Right renal pelvis (tissue), 4 donors: ENCODE results near the gene PRPF6. TPM values are rescaled to one million over a fixed set of nuclear protein-coding genes. Genes with fewer than 3 reads are reported as not detected.

Experiments
- DNase-seq, 4 donors: peaks; one replicate each; pipeline ENCODE4 v3.0.0-alpha.2; 2013; ENCODE audit warnings: low read depth in 4 of 4, low spot score in 3 of 4, missing footprints in 1 of 4
- polyA plus RNA-seq, 4 donors: library from polyadenylated mRNA; unstranded; fragments of 120-200 nt; gene quantifications; one replicate each; pipeline ENCODE4 v1.2.1, GENCODE V29; 2013; ENCODE audit not compliant: insufficient read length in 4 of 4

PRPF6 gene
- polyA plus RNA-seq, 4 donors: 81.8 to 92.3 (median 84.5) TPM

DNA sequence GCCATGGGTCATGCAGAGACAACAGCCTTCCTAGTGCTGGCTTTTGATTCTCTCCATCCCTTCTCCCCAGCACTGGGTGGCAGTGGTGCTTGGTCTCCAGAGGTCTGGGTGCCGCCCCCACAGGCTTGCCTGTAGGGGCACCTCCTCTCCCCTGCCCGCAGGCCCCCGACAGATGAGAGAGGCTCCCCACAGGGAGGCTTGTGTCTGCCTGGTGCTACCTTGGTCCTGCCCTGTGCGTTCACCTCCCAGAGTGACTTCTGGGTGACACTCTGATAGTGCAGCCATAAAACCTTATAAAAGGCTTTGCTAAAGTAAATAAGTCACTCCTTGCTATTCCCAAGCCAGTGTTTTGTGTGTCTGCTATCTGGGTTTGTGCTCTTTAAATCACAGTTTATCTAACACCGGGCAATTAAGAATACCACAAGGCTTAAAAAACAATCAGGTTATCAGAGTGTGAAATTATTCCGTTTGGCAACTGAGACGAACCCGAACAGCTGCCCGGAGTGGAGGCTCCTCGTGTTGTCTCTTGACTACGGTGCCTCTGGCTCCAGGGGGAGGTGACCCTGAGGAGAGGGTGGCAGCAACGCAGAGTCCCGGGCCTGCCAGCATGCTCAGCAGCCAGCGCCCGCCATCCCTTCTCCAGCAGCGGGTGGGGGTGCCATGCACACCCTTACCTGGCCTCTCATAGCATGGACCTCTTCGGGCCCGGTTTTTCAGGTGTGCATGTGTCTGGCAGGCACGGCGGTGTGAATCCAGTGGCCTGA lies 49.6 kb downstream of the PRPF6 start:
- no peak for DNase-seq

DNA sequence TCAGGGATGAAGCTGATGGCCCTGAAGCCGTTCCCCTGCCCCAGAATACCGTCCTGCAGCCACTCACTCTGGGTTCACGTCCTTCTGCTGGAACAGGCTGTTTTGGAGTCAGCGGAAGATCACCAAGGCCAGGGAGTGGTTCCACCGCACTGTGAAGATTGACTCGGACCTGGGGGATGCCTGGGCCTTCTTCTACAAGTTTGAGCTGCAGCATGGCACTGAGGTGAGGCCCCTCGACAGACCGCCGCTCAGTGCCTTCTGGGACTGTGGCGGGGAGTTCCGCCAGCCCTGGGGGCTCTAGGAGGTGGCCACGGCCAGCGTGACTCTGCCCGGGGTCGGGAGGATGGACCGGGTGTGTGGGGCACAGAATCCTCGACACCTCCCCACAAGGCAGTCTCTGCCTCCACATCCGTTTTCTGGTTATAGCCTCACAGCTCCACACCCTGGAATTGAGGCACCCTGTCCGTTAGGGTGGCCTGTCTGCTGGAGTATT lies 50.9 kb downstream of the PRPF6 start:
- no peak for DNase-seq

DNA sequence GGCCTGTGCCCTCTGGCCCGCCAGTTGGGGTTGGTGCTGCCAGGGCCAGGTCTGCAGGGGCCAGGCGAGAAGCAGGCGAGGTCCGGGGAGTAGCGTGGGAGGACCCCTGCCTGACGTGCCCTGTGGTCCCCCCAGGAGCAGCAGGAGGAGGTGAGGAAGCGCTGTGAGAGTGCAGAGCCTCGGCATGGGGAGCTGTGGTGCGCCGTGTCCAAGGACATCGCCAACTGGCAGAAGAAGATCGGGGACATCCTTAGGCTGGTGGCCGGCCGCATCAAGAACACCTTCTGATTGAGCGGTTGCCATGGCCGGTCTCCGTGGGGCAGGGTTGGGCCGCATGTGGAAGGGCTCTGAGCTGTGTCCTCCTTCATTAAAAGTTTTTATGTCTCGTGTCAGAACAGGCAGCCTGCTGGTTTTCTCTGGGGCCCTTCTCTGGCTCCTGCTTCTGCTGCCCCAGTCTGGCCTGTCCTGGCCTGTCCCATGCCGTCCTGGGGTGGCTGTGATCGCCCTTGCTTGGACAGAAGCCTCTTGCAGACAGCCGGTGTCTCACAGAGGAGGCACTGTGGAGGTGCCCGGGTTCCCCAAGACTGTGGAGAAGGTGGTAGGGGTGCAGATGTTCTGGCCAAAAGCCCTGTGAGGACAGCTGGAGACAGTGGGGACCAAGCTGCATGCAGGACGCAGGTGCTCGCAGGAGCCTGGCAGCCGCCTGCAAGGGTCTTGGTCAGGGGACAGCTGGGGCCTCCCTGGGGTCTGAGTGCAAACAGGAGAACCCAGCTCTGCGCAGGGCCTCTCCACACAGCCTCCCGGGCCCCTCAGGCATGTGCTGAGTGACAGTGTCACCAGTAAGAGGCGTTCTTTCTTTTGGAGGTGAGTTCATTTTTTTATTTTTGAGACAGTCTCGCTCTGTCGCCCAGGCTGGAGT lies 52.0 kb downstream of the PRPF6 start:
- DNase-seq: no peak

DNA sequence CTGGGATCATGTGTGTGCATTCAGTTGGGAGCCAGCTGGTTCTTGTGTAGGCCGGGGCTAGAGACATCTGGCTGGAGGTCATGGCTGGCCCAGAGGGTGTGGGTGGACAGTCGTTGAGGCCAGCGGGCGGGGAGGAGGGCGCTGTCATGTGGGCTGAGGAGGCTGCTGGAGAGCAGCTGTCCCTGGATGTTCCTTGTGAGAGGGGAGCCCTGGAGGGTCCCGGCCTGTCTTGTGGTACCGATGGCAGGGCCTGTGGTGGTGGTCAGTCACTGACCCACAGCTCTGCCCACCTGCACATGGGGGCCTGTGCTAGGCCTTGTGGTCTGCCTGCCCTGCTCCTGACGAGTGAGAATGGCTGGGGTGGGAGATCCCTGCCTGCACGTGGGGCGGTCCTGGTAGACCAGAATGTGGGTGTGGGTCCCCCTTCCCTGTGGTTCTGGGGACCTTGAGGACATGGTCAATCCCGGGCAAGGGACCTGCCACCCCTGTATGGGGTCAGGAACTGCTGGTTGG lies 53.1 kb downstream of the PRPF6 start:
- no peak for DNase-seq

DNA sequence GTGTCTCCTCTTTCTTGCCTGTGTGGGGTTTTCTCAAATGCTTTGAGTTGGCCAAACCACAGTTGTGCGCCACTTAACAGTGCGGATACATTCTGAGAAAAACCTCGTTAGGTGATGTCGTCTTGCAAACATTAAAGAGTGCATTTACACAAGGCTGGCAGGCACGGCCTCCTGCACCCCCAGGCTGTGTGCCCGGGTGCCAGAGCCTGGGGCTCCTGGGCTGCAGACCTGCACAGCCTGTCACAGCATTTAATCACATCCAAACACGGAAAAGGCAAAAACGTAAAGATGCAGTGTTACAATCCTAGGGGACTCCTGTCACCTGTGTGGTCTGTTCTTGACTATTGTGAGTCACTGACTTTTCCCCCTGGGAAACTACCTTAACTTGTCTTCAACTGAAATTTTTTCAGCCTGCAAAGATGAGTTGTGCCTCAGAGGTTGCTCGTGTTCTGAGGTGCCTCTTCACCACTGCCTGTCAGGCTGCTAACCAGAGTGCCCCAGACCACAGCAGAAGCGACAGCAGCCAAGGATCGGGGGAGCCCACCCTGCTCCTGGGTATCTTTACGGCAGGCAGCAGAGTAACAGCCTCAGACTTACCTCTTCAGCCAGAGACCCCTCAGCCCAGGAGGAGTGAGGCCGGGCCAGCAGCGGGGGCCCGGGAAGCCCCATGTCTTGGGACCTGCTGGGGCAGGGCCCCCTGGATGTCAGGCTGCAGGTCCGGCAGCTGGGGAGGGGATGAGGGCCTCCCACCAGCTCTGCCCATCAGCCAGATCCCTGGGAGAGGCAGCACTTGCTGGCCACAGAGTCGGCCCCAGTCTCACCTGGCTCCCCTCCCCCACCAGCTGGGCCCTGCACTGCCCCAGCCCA lies 54.4 kb downstream of the PRPF6 start:
- DNase-seq: no peak

DNA sequence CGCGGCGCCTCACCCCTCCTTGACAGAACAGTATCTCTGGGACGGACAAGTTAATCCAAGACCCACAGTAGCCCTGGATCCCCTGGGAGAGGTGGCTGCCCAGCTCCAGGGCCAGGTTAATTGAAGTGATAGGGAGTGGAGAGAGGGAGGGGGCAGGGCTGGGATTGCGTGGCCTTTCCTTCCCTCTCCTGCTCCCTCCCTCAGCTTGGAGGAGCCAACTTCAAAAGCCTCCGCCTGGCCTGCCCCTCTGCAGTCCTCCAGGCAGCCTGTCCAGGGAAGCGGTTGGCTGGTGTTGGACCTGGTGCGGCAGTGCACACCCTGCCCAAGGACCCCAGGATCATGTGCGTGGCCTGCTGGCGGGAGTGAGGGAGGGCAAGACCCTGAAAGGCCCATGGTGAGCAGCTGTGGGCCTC lies 55.0 kb downstream of the PRPF6 start, which contains the start of gene C20orf204:
Gene C20orf204, plus strand, starts transcription at position 250 of the 413 bp plus-strand sequence. Its CDS starts 142 bp downstream, at position 392.
- DNase-seq: no peak

DNA sequence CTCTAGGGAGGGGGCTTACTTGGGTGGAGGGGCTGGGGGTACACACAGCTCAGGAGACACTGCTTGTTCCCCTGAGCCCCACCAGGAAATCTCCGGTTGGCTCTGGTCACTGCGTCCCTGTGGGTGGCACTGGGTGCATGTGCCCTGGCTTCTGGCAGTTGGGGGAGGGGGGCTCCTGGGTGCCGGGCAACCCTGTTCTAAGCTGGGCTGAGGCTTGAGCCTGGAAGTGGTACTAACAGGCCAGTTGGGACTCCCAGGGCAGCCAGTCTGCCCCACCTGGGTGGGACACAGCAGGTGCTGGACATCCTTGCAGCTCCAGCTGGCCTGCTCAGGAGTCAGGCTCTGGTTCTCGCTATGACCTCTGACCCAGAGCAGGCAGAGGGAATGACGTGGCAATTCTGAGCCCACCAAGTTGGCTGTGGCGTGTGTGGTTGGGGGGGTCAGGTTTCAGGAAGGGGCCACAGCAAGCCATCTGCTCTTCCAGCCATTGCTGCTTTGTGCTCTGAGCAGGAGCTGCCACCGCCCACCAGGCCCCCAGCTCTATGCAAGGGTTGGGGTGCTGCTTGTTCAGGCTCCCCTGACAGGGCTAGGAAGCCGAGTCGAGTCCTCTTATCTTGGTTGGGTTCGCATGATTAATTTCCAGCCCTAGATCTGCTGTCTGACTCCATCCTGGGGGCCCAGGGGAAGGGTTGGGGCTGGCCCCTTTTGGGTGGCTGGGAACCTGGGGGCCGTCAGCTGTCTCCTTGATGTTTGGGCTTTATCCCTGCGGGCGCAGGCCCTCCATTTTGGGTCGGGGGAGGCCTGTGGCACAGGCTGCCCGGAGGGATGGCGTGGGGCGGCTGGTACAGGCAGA lies 55.6 kb downstream of the PRPF6 start:
- DNase-seq: no peak

DNA sequence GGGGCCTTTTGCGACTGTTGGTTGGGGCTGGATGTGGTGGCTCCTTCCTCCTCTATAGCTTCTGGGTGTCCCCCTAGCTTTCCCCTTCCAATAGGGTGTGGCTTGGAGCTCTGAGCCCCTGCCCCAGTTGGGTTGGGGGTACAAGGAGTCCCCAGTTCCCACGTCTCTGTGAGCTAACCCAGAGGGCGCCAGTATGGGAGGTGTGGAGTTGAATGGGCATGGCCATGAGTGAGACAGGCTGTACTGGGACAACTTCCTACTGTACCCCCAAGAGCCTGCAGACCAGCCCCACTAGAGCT lies 56.2 kb downstream of the PRPF6 start:
- no peak for DNase-seq

DNA sequence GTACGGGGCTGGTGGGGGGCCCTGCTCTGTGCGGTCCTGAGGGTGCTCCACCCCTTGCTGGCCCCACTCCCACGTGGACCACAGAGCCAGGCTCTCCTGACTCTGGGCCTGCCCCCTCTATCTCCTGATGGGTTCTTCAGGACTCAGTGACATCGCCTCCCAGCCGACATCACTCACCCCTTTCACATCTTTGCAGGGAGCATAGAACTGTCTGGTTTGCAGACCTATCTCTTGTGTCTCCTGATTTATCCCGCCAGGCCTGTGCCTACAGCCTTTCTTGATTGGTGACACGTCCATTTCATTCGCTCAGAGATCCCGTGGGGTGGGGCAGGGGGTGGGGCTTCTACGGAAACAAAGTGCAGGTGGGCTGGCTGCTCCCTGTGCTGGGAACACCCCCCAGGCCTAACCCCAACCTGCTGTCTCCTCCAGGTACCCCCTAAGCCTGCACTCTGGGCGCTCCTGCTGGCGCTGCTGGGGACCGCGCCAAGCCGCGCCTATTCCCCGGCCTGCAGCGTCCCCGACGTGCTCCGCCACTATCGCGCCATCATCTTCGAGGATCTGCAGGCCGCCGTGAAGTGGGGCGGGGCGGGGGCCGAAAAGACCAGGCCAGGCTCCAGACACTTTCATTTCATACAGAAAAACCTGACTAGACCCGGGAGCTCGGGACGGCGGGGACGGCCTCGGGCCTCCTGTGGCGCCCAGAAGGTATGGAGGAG lies 56.7 kb downstream of the PRPF6 start:
- no peak for DNase-seq

DNA sequence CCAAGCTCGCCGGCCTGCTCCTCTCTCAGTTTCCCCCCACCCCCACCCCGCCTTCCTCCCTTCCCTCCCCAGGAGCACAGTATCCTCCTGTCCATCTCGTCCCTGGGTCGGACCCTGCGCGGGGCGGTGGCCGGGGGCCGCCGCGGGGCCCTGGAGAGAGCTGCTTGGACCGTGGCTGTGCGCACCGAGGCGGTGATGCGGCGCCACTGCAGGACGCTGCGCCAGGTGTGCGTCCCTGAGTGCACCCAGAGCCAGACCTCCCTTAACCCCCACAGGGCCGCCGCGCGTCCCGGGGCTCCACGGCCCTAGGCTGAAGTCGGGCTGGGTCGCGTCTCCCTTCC lies 57.3 kb downstream of the PRPF6 start:
- DNase-seq: no peak

DNA sequence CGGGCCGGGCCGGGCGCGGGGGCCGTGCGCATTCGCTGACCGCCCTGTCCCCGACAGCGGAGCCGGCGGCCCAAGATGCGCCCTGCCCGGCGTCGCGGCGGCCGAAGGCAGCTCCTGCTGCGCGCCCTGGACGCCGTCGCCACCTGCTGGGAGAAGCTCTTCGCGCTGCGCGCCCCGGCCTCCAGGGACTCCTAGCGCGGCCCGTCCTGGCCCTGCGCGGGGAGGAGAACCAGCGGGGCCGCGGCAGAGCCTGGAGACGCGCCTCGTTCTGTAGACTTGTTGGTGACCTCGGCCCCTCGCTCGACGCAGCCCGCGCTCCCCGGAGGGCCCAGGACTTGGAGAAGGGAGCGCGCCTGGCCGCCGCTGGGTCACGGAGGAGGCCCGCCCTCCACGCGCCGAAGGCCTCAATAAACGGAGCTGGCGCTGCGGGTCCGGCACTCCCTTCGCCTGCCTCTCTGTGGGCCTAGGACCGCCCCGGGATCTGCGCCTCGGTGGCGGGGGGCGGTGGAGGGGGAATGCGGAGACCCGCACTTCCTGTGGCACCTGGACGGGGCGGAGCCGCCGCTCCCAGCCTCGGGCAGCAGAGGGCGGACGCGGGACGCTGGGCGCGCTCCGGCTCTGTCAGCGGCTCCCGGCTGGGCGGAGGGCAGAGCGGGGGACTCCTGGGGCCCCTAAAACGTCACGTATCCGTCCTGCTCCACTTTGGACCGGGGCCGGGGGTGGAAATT lies 57.8 kb downstream of the PRPF6 start:
- peak in 2 of 4 donors; percentile 55 to 70 for DNase-seq

DNA sequence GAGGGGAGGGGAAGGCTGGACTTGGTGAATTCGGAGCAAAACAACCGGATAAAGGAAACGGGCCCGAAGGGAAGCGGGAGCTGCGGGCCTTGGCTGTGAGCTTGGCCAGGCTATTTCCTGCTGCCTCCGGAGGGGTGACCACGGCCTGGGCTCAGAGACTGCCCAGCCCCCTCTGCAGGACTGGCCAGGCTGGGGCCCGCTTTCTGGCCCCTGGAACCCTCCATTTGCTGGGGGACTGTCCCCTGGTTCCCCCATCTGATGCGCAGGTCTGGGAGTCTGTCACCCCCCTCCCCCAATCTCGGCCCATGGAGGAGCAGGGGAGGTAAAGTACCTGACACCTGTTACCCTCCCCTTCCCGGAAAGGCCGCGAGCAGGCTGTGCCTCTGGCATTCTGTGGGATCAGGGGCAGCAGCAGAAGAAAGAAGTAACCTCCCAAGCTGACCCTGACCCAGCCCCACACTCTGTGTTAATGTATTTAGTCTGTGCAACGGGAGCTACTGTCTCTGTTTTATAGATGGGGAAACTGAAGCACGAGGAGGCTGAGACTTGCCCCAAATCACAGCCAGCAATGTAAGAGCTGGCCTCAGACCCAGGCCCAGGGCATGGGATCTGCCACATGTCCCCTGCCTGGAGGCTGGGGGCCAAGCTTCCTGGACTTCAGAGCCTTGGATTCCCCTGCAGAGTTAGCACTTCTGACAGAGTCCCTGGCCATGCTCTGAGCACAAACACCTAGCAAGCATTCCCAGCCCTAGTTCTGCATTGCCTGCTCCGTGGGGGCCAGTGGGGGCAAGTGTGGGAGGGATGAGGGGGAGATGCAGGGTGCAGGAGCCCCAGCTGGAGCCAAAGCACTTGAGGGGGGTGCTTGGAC lies 58.6 kb downstream of the PRPF6 start:
- no peak for DNase-seq

DNA sequence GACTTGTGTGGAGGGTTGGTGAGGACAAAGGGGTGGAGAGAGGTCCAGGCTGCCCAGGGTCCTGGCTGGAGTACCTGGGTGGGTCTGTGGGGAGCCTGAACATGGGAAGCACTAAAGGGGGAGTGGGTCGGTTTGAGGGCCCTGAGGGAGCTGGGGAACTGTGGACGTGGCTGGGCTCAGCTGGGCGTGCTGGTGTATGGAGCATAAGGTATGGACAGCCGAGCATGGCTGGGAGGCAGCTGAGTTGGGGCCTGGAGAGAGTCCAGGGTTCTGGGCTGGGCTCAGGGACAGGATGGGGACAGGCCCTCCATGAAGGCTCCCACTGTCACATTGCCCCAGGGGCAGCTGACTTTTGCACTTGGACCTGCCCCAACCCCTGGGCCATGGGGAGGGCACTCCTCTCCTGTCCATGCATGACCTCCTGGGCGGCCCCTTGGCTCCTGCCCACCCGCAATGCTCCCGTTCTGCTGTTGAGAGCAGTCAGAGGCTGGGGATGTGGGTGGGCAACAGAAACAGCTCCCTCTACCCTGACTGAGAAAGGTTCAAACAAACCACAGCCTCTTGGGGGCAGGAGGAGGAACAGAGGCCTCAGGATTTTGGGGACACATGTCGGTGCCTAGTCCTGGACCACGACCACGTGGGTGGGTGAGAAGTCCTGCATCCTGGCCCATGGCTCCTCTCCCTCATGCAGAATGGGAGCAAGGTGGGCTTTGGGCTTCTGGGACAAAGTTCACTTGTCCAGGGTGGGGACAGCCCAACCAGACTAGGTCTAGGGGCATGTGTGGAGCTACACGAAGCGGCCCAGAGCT lies 59.5 kb downstream of the PRPF6 start:
- no peak for DNase-seq

DNA sequence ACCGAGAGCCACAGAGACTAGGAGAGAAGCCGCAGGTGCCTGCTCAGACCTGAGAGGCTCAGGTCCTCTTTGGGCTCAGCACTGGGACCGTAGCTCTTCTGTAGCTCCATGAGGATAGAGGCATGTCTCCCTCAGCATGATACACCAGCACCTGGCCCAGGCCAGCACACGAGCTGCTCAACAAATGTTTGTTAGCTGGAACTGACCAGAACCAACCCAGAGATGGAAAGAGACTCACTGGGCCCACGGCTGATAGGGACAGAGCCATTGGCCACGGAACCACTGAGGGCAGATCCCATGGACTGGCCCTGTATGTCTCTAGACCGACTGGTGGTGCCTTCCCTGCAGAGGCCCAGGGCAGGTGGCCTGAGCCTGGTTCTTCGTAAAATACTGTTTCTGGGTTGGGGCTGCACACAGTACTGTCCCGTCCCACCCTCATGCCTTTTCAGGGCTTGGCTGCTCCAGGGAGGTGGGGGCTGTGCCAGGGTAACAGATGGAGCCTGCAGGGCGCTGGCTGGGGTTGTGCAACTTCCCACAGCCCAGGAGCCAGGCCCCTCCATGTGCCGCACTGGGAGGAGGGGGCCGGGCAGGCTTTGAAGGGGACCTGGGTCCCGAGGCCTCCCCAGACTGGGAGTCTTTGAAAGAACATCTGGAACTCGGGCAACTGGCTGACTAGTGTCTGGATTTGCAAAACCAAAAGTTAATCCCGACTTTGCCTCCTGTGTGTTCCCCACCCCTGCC lies 60.3 kb downstream of the PRPF6 start:
- no peak for DNase-seq

DNA sequence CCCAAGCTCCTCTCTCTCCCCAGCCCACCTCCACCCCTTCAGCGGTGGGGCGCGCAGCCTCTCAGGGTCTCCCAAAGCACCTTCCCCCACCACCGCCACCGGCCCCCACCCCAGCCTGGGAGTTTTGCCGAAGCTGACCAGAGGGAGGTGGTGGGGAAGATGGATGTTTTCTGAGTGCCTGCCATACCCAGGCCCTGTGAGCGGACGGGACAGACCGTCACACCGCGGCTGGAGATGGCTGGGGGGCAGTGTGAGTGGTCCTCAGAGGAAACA lies 60.8 kb downstream of the PRPF6 start:
- DNase-seq: no peak
